NCI-H82 (cell line): ENCODE data around the gene ZNF239.
"Not testable (repeated sequence)": the region's sequence is repeated elsewhere in the genome, so short reads cannot be mapped to it uniquely, and the experiment has no call there.

Source experiments
- DNase-seq: peaks from one replicate; lab custom pipeline; 2025; lab: John Stamatoyannopoulos, UW

The ZNF239 gene

GRCh38 chr10:43576580-43576979, 2.2 kb upstream of the ZNF239 start:
- no peak for DNase-seq

GRCh38 chr10:43576062-43576461, 1.6 kb upstream of the ZNF239 start:
- no peak for DNase-seq

DNA sequence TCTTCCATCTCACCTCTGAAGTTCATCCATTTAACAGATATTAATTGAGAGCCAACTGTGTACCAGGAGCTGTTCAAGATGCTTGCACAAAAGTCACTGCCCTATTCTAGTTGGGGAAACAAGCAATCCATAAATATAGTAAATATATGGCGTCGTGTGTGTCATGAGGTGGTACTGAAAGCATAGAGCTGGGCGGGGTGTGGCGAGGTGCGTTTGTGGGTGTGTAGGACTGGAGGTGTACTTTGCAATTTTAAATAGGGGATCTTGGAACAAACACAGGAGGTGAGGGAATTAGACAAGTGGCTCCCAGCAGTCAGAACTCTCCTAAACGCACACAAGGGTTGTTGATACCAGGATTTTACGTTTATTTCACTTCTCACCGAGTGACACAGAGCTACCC, 490 bp upstream of the ZNF239 start:
- DNase-seq, result no peak

DNA sequence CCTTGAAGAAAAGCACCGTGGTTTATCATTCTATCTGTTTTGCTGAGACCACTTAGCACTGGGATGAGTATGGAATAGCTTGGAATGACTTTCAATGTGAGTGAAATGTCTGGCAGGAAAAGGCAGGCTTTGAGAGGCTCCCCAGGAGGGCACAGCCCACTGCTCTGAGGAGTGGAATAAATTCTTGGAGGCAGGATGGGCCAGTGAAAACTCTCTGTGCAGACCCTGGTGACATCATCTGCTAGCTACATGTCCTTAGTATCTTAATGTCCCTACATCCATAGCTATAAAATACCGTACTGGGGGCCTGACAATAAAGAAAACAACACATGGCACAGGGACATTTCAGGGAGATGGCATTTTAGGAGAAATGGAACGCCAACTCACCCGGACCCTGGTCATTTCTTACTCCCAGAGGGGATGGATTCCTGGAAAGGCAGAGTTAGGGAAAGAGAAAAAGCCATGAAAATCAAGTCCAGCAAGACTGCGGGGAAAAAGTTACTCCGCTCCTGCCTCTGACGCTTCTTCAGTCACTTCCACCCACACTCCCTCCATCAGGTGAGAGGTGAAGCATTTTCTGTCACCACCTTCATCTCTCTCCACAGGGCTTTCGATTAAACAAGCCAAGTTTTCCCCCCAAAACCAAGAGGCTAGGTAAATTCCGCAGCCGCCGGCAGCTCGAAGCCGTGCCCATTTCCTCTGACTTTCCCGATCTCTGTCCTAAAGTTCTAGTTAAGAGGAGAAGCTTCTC, 991 bp downstream of the ZNF239 start:
- DNase-seq, result peak; percentile 7

- no peak for DNase-seq
These were observed 3.4 kb downstream of the ZNF239 start for GRCh38 chr10:43570971-43571370.

GRCh38 chr10:43569681-43570080, 4.7 kb downstream of the ZNF239 start:
- no peak for DNase-seq

DNA sequence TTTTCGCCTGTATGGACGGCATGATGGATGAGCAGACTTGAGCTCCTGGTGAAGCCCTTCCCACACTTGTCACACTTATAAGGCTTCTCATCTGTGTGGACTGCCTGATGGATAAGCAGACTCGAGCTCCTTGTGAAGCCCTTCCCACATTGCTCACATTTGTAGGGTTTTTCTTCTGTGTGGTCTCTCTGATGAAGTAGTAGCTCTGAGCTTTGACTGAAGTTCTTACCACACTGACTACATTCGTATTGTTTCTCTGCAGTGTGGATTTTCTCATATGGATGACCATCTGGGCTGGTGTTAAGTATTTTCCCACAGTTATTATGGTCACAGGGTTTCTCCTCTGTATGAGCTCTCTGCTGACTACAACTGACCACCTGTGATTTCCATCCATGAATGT, 17.2 kb downstream of the ZNF239 start:
- no peak for DNase-seq

GRCh38 chr10:43543746-43544145, 30.7 kb downstream of the ZNF239 start:
- not testable (repeated sequence) for DNase-seq

GRCh38 chr10:43524434-43525247, 49.8 kb downstream of the ZNF239 start:
- no peak for DNase-seq
